GM12878 (cell line): ENCODE measurements around the gene DNAH17.

Experiments
- ATF2 ChIP-seq: IDR thresholded peaks from 2 replicates; pipeline ENCODE4 v1.6.1; 2012; ENCODE audit warnings: low read length, inconsistent platforms
- GABPA ChIP-seq: IDR thresholded peaks from 2 replicates; pipeline ENCODE4 v1.6.1; 2014; ENCODE audit warnings: antibody characterized with exemption, low read depth, mild to moderate bottlenecking, inconsistent platforms
- HDAC6 ChIP-seq: fragments of 200-600 bp; sonication (generic); IDR thresholded peaks from one replicate; pipeline ENCODE4 v1.8.0; 2017; ENCODE audit warnings: antibody characterized with exemption; ENCODE audit not compliant: unreplicated experiment
- POLR2A ChIP-seq: IDR thresholded peaks from 2 replicates; pipeline ENCODE4 v1.6.1; 2011; ENCODE audit warnings: low read depth, mild to moderate bottlenecking, low read length
- SMAD1 ChIP-seq: fragments of 450-650 bp; IDR thresholded peaks from 2 replicates; pipeline ENCODE4 v1.6.1; 2018; ENCODE audit warnings: mild to moderate bottlenecking, low read depth; ENCODE audit not compliant: partially characterized antibody
- SUZ12 ChIP-seq: fragments of 200-600 bp; sonication (generic); IDR thresholded peaks from one replicate; pipeline ENCODE4 v1.6.1; 2018; ENCODE audit warnings: antibody characterized with exemption, mild to moderate bottlenecking; ENCODE audit not compliant: unreplicated experiment
- TF ChIP-seq, protein P1 (sequence below), 3 experiments: IDR thresholded peaks in 2 of 3; conservative IDR thresholded peaks in 1 of 3; 2 replicates each; pipeline ENCODE4 v1.5.1; 2011; ENCODE audit warnings: low read depth in 3 of 3, low read length in 3 of 3, mild to moderate bottlenecking in 3 of 3, control low read depth in 2 of 3, moderate library complexity in 2 of 3, inconsistent platforms in 1 of 3, mixed read lengths in 1 of 3; ENCODE audit not compliant: control insufficient read depth in 2 of 3, insufficient read depth in 1 of 3; ENCODE audit errors: extremely low read depth in 1 of 3

- TF ChIP-seq, protein P1, sequence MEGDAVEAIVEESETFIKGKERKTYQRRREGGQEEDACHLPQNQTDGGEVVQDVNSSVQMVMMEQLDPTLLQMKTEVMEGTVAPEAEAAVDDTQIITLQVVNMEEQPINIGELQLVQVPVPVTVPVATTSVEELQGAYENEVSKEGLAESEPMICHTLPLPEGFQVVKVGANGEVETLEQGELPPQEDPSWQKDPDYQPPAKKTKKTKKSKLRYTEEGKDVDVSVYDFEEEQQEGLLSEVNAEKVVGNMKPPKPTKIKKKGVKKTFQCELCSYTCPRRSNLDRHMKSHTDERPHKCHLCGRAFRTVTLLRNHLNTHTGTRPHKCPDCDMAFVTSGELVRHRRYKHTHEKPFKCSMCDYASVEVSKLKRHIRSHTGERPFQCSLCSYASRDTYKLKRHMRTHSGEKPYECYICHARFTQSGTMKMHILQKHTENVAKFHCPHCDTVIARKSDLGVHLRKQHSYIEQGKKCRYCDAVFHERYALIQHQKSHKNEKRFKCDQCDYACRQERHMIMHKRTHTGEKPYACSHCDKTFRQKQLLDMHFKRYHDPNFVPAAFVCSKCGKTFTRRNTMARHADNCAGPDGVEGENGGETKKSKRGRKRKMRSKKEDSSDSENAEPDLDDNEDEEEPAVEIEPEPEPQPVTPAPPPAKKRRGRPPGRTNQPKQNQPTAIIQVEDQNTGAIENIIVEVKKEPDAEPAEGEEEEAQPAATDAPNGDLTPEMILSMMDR (IDR thresholded peaks at IDR 0.05 in 2 of 3, conservative IDR thresholded peaks at IDR 0.05 in 1 of 3; ENCODE audit: control insufficient read depth in 2 of 3, extremely low read depth in 1 of 3, insufficient read depth in 1 of 3, low read depth in 3 of 3, low read length in 3 of 3), result no peak
- TF ChIP-seq SUZ12, result no peak
- TF ChIP-seq POLR2A, result no peak
- no peak for TF ChIP-seq GABPA
- TF ChIP-seq ATF2, result no peak
- no peak for TF ChIP-seq HDAC6
- no peak for TF ChIP-seq SMAD1
Observed at GRCh38 chr17:78530675-78531074, 46.5 kb downstream of the DNAH17 start.
